Measurements from ENCODE around the gene KIF20B.

DNA sequence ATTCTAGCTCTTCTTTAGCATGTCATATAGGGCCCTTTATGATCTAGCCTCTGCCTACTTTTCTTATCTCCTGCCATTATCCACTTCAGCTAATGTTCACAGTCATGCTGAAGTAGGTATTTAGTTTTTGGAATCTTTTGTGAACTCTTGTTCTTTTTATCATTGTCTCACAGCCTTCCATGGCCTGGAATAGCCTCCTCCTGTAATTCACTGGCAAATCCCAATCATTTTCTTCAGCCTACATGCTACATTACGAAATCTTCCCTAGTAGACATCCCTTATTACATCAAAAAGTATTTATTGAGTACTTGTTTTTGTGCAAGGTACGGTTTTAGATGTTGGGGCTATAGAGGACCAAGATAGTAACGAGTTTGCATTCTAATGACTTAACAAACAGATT is 3.4 kb upstream of the KIF20B start:
- TF ChIP-seq SP1 (IDR thresholded peaks at IDR 0.05) (no peak), FOXK2 (IDR thresholded peaks at IDR 0.05) (no peak), HDGF (IDR thresholded peaks at IDR 0.05; ENCODE audit: borderline replicate concordance) (no peak), FOXM1 (IDR thresholded peaks at IDR 0.05; ENCODE audit: borderline replicate concordance) (no peak), NFRKB (IDR thresholded peaks at IDR 0.05) (no peak), CTBP1 (IDR thresholded peaks at IDR 0.05; ENCODE audit: borderline replicate concordance) (no peak), TARDBP (IDR thresholded peaks at IDR 0.05) (no peak), FOXA1 (IDR thresholded peaks at IDR 0.05) (no peak), SUZ12 (IDR thresholded peaks at IDR 0.05) (no peak), L3MBTL2 (conservative IDR thresholded peaks at IDR 0.05) (no peak), BHLHE40 (IDR thresholded peaks at IDR 0.05; ENCODE audit: borderline replicate concordance) (no peak), ELF4 (IDR thresholded peaks at IDR 0.05) (no peak)
- TF ChIP-seq, protein P1, sequence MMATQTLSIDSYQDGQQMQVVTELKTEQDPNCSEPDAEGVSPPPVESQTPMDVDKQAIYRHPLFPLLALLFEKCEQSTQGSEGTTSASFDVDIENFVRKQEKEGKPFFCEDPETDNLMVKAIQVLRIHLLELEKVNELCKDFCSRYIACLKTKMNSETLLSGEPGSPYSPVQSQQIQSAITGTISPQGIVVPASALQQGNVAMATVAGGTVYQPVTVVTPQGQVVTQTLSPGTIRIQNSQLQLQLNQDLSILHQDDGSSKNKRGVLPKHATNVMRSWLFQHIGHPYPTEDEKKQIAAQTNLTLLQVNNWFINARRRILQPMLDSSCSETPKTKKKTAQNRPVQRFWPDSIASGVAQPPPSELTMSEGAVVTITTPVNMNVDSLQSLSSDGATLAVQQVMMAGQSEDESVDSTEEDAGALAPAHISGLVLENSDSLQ (IDR thresholded peaks at IDR 0.05): no peak
